DMS 273 treated with DMSO at 0.1 percent for 48 hours (cell line): ENCODE data around the gene CFB.
"Not testable (repeated sequence)": the region's sequence is repeated elsewhere in the genome, so short reads cannot be mapped to it uniquely, and the experiment has no call there.

Source experiments
- DNase-seq: peaks from one replicate; lab custom pipeline; 2025; lab: John Stamatoyannopoulos, UW

Gene CFB

GRCh38 chr6:31911826-31912585, 33.9 kb upstream of the CFB start:
- no peak for DNase-seq

GRCh38 chr6:31915351-31915750, 30.5 kb upstream of the CFB start:
- DNase-seq = no peak

- no peak for DNase-seq
These were observed 30.1 kb upstream of the CFB start for GRCh38 chr6:31915756-31916155.

- no peak for DNase-seq
These were observed 27.7 kb upstream of the CFB start for GRCh38 chr6:31918069-31918720.

- DNase-seq = no peak
These were observed 26.1 kb upstream of the CFB start for GRCh38 chr6:31919624-31920303.

- no peak for DNase-seq
These were observed 25.1 kb upstream of the CFB start for GRCh38 chr6:31920811-31921210.

- DNase-seq = no peak
These were observed 23.0 kb upstream of the CFB start for GRCh38 chr6:31922942-31923341.

GRCh38 chr6:31927242-31927862, 18.5 kb upstream of the CFB start, which contains the start of gene C2:
C2 (plus strand) TSS chr6:31927717; CDS start chr6:31927753, 36 bp downstream.
- no peak for DNase-seq

- DNase-seq = no peak
These were observed 17.8 kb upstream of the CFB start for GRCh38 chr6:31927863-31928671.

GRCh38 chr6:31928672-31928939, 17.3 kb upstream of the CFB start:
- DNase-seq = no peak

GRCh38 chr6:31930962-31931361, 14.9 kb upstream of the CFB start:
- no peak for DNase-seq

GRCh38 chr6:31932137-31932536, 13.8 kb upstream of the CFB start:
- DNase-seq = not testable (repeated sequence)

GRCh38 chr6:31933537-31933936, 12.4 kb upstream of the CFB start:
- no peak for DNase-seq

GRCh38 chr6:31935021-31935420, 10.9 kb upstream of the CFB start:
- DNase-seq = no peak

GRCh38 chr6:31935823-31936222, 10.1 kb upstream of the CFB start:
- DNase-seq = no peak

- peak; percentile 29 for DNase-seq
These were observed 5.6 kb upstream of the CFB start for GRCh38 chr6:31940256-31940664.

- no peak for DNase-seq
These were observed 2.2 kb upstream of the CFB start for GRCh38 chr6:31943742-31944141.

GRCh38 chr6:31945154-31945506, 765 bp upstream of the CFB start:
- DNase-seq = no peak

- no peak for DNase-seq
These were observed 533 bp downstream of the CFB start for GRCh38 chr6:31946370-31946885.

GRCh38 chr6:31947070-31947675, 1.3 kb downstream of the CFB start:
- DNase-seq = no peak

- no peak for DNase-seq
These were observed 2.0 kb downstream of the CFB start for GRCh38 chr6:31947864-31948263.
